ENCODE measurements around the gene GAP43. TPM values are rescaled to one million over a fixed set of nuclear protein-coding genes. Genes with fewer than 3 reads are reported as not detected.
A peak's percentile ranks its signal among the peaks of the same experiment; 100 is the strongest.

The GAP43 gene
- total RNA-seq, 4 donors from 2014 or later = not detected

GRCh38 chr3:115709931-115710330 is 86.6 kb downstream of the GAP43 start:
- DNase-seq = no peak
- no peaks in the 10 kb centered on the region for H3K27me3 ChIP-seq
- H3K27ac ChIP-seq = no peak overlapping the region
- TF ChIP-seq CTCF (IDR thresholded peaks at IDR 0.05) = no peak
- TF ChIP-seq POLR2A (IDR thresholded peaks at IDR 0.05) = no peak
- WGBS, 2 donors = 88 to 93% methylated on average over 3 of the region's 3 CpGs
- no peaks in the 10 kb centered on the region for H3K36me3 ChIP-seq
- H3K9me3 ChIP-seq = no peaks in the 10 kb centered on the region
- H3K4me1 ChIP-seq = no peaks in the 10 kb centered on the region
- intact Hi-C loops (cut with DNase I) = no loop called here
- no peak overlapping the region for H3K4me3 ChIP-seq (replicated peaks in 1 of 3)

- WGBS, 2 donors = 74 to 84% methylated on average over 2 of the region's 2 CpGs
- intact Hi-C loops (cut with DNase I) = no loop called here
- no peak overlapping the region for H3K4me3 ChIP-seq (replicated peaks in 1 of 3)
- DNase-seq = no peak
- no peaks in the 10 kb centered on the region for H3K27me3 ChIP-seq
- H3K4me1 ChIP-seq = no peaks in the 10 kb centered on the region
- no peaks in the 10 kb centered on the region for H3K9me3 ChIP-seq
- TF ChIP-seq POLR2A (IDR thresholded peaks at IDR 0.05) = no peak
- no peak for TF ChIP-seq CTCF (IDR thresholded peaks at IDR 0.05)
- H3K36me3 ChIP-seq = no peaks in the 10 kb centered on the region
- H3K27ac ChIP-seq = no peak overlapping the region
Observed at GRCh38 chr3:115710799-115711198, 87.5 kb downstream of the GAP43 start.

- DNase-seq = no peak
- no peak overlapping the region for H3K27ac ChIP-seq
- H3K9me3 ChIP-seq = no peaks in the 10 kb centered on the region
- H3K4me1 ChIP-seq = no peaks in the 10 kb centered on the region
- intact Hi-C loops (cut with DNase I) = no loop called here
- H3K4me3 ChIP-seq (replicated peaks in 1 of 3) = no peak overlapping the region
- no peak for TF ChIP-seq POLR2A (IDR thresholded peaks at IDR 0.05)
- no peak for TF ChIP-seq CTCF (IDR thresholded peaks at IDR 0.05)
- H3K36me3 ChIP-seq = no peaks in the 10 kb centered on the region
- H3K27me3 ChIP-seq = no peaks in the 10 kb centered on the region
- WGBS, 2 donors = 0 to 2% methylated on average over 1 of the region's 1 CpG
Observed at GRCh38 chr3:115712871-115713270, 89.6 kb downstream of the GAP43 start.

GRCh38 chr3:115713284-115713683 is 90.0 kb downstream of the GAP43 start:
- Histone ChIP-seq H3K27ac (no peak overlapping the region), H3K36me3 (no peaks in the 10 kb centered on the region), H3K9me3 (no peaks in the 10 kb centered on the region), H3K4me1 (no peaks in the 10 kb centered on the region), H3K27me3 (no peaks in the 10 kb centered on the region), H3K4me3 (replicated peaks in 1 of 3) (no peak overlapping the region)
- intact Hi-C loops (cut with DNase I) = no loop called here
- 60 to 66% methylated on average over 5 of the region's 5 CpGs for WGBS, 2 donors
- DNase-seq = peak in 1 of 2 donors; percentile 7
- TF ChIP-seq CTCF (IDR thresholded peaks at IDR 0.05) (no peak), POLR2A (IDR thresholded peaks at IDR 0.05) (no peak)

GRCh38 chr3:115715241-115715745 is 92.0 kb downstream of the GAP43 start:
- TF ChIP-seq POLR2A (IDR thresholded peaks at IDR 0.05) = no peak
- TF ChIP-seq CTCF (IDR thresholded peaks at IDR 0.05) = no peak
- Histone ChIP-seq H3K27me3 (no peaks in the 10 kb centered on the region), H3K4me1 (no peaks in the 10 kb centered on the region), H3K27ac (no peak overlapping the region), H3K36me3 (no peaks in the 10 kb centered on the region), H3K4me3 (replicated peaks in 1 of 3) (no peak overlapping the region), H3K9me3 (no peaks in the 10 kb centered on the region)
- WGBS, 2 donors = 91 to 93% methylated on average over 4 of the region's 4 CpGs
- DNase-seq = no peak
- intact Hi-C loops (cut with DNase I) = no loop called here

Measured in thyroid gland (tissue), 4 donors.